ENCODE data around the gene GSTA4. TPM values are rescaled to one million over a fixed set of nuclear protein-coding genes. Genes with fewer than 3 reads are reported as not detected.

The GSTA4 gene
- total RNA-seq, 1 donor from 2014 or later = 12.1 TPM

- no peak overlapping the region for H3K4me3 ChIP-seq (ENCODE audit: low read depth, low read length)
- TF ChIP-seq CTCF (conservative IDR thresholded peaks at IDR 0.05; ENCODE audit: low read depth, low read length) = no peak
- no peak for DNase-seq (ENCODE audit: low read depth)
Observed at GRCh38 chr6:53029257-53029656, 34.2 kb upstream of the GSTA4 start.

GRCh38 chr6:53028467-53028866 lies 33.4 kb upstream of the GSTA4 start:
- no peak for DNase-seq (ENCODE audit: low read depth)
- no peak overlapping the region for H3K4me3 ChIP-seq (ENCODE audit: low read depth, low read length)
- no peak for TF ChIP-seq CTCF (conservative IDR thresholded peaks at IDR 0.05; ENCODE audit: low read depth, low read length)

GRCh38 chr6:53027131-53027718 lies 32.1 kb upstream of the GSTA4 start:
- H3K4me3 ChIP-seq (ENCODE audit: low read depth, low read length) = no peak overlapping the region
- no peak for TF ChIP-seq CTCF (conservative IDR thresholded peaks at IDR 0.05; ENCODE audit: low read depth, low read length)
- no peak for DNase-seq (ENCODE audit: low read depth)

GRCh38 chr6:53026526-53026925 lies 31.4 kb upstream of the GSTA4 start:
- TF ChIP-seq CTCF (conservative IDR thresholded peaks at IDR 0.05; ENCODE audit: low read depth, low read length) = no peak
- DNase-seq (ENCODE audit: low read depth) = no peak
- H3K4me3 ChIP-seq (ENCODE audit: low read depth, low read length) = no peak overlapping the region

- no peak for TF ChIP-seq CTCF (conservative IDR thresholded peaks at IDR 0.05; ENCODE audit: low read depth, low read length)
- H3K4me3 ChIP-seq (ENCODE audit: low read depth, low read length) = no peak overlapping the region
- no peak for DNase-seq (ENCODE audit: low read depth)
Observed at GRCh38 chr6:53023323-53023722, 28.2 kb upstream of the GSTA4 start.

GRCh38 chr6:53020005-53020744 lies 25.1 kb upstream of the GSTA4 start:
- no peak for TF ChIP-seq CTCF (conservative IDR thresholded peaks at IDR 0.05; ENCODE audit: low read depth, low read length)
- H3K4me3 ChIP-seq (ENCODE audit: low read depth, low read length) = no peak overlapping the region
- DNase-seq (ENCODE audit: low read depth) = no peak

GRCh38 chr6:53018446-53018845 lies 23.4 kb upstream of the GSTA4 start:
- H3K4me3 ChIP-seq (ENCODE audit: low read depth, low read length) = no peak overlapping the region
- TF ChIP-seq CTCF (conservative IDR thresholded peaks at IDR 0.05; ENCODE audit: low read depth, low read length) = no peak
- no peak for DNase-seq (ENCODE audit: low read depth)
